ENCODE results near the gene RNF112. TPM values are rescaled to one million over a fixed set of nuclear protein-coding genes. Genes with fewer than 3 reads are reported as not detected.
A peak's percentile ranks its signal among the peaks of the same experiment; 100 is the strongest.

The RNF112 gene
- total RNA-seq, 1 experiment from 2014 or later, result 0.18 TPM

DNA sequence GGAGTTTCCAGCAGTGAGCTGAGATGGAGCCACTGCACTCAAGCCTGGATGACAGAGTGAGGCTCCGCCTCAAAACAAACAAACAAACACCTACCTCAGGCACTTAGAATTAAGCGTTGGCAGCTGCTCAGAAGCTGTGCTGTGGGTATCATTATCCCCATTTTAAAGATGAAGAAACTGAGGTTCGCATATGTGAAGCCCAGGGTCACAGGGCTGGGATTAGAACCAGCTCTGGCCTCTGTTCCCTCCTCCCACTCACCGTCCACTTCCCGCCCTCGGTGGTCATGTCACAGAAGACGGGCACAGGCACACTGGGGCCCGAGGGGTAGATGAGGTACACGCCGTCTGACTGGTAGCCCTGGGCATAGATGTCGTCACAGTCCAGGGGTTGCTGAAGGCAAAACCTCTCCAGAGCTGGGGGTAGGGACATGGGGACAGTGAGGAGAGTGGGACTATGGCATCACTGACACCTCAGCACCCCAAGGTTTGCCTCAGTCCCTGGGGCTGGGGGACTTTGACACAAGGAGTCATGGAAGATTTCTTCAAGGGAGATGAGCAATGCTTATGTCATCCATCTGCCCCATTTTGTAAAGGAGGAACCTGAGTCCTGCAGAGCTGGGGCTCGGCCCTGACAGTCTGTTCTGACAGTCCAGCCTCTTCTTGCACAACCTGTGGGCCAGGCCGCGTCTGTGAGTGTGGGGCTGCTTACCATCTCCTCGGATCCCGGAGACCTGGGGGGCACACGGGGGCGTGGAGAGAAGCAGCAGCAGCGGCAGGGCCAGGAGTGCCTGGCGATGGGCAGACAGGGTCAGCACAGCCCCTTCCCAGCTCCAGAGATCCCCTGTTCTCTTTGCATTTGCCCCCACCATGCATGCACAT is 24.7 kb upstream of the RNF112 start:
- CTCF ChIA-PET, result no interaction called here
- Histone ChIP-seq H3K4me3 (ENCODE audit: low read length) (no peak overlapping the region), H3K9me2 (replicated peaks; ENCODE audit: low read length) (no peaks in the 10 kb centered on the region), H2AFZ (ENCODE audit: low read length) (no peak overlapping the region), H3K27me3 (ENCODE audit: low read length) (no peaks in the 10 kb centered on the region), H3K9me3 (ENCODE audit: low read length) (no peaks in the 10 kb centered on the region), H3K36me3 (ENCODE audit: low read depth, low read length) (peaks cover 13% of the 10 kb centered on the region; the same call in 1 of the 2 replicates), H3K9ac (ENCODE audit: low read length) (no peak overlapping the region), H4K20me1 (ENCODE audit: low read length) (no peaks in the 10 kb centered on the region), H3K27ac (ENCODE audit: low read length) (no peak overlapping the region), H3F3A (ENCODE audit: low read length, unreplicated experiment) (no peaks in the 10 kb centered on the region), H3K79me2 (ENCODE audit: low read length) (0 out of 2 replicates have a peak, but pooled peaks cover under 1% of the 10 kb centered on the region), H3K4me1 (ENCODE audit: insufficient read depth, low read length) (peaks cover 13% of the 10 kb centered on the region; the same call in 1 of the 2 replicates), H3K4me2 (ENCODE audit: low read length) (no peak overlapping the region)
- BruUV-seq (replicated peaks), result no TSS peak
- POLR2A ChIA-PET (ENCODE audit: unreplicated experiment), result no interaction called here
- intact Hi-C loops (cut with micrococcal nuclease), result no loop called here
- TF ChIP-seq EZH2phosphoT487 (IDR thresholded peaks at IDR 0.05; ENCODE audit: borderline replicate concordance, low read length) (no peak), EZH2 (IDR thresholded peaks at IDR 0.05; ENCODE audit: low read length, unreplicated experiment) (no peak)
- TF ChIP-seq, protein P1, sequence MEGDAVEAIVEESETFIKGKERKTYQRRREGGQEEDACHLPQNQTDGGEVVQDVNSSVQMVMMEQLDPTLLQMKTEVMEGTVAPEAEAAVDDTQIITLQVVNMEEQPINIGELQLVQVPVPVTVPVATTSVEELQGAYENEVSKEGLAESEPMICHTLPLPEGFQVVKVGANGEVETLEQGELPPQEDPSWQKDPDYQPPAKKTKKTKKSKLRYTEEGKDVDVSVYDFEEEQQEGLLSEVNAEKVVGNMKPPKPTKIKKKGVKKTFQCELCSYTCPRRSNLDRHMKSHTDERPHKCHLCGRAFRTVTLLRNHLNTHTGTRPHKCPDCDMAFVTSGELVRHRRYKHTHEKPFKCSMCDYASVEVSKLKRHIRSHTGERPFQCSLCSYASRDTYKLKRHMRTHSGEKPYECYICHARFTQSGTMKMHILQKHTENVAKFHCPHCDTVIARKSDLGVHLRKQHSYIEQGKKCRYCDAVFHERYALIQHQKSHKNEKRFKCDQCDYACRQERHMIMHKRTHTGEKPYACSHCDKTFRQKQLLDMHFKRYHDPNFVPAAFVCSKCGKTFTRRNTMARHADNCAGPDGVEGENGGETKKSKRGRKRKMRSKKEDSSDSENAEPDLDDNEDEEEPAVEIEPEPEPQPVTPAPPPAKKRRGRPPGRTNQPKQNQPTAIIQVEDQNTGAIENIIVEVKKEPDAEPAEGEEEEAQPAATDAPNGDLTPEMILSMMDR (conservative IDR thresholded peaks at IDR 0.05; ENCODE audit: low read depth, low read length), result no peak
- peak; percentile 81 for DNase-seq
- ATAC-seq, result peak; percentile 77

DNA sequence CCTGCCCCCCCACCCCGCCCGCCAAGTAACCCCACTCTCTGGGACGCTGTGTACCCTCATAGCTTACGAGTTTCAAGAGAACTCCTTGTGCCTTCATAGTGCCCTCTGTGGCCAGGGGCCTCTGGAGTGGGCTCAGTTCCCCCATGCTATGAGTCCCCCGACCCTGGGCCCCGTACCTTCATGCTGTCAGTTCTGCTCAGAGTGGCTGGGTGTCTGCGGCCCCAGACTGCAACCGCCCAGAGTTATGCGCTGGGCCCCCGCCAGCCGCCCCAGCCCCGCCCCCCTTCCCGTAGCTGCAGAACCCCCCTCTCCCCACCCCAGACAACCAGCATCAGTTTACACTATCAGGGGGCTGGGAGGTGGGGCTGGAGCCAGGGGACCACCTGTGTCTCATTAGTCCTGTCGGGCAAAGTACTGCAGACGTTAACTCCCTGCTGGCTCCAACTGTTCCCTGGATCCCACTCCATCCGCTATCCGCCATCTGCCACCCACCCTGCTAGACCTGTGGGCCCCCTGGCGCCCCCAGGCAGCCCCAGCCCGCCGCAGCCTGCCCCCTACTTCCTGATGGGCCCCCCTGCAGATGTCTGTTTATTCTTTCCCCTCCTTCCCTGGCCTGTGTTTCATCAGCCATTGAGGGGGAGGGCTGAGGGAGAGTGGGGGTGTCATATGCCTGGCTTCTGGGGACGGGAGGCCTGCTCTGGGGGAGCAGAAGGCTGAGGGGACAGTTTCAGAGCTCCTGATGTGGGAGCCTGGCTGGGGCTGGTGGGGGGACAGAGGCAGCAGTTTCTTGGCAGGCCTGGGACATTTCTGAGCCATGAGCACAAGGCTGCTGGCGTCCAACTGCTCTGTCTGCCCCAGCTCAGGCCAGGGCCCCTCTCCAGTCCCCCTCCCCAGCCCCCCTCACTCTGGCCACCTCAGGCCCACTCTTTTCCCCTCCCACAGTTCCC is 23.8 kb upstream of the RNF112 start, which contains the start of gene MFAP4:
Gene MFAP4 (minus strand): TSS at position 217 of the 947 bp plus-strand sequence. CDS start 35 bp downstream, at position 182.
- H3K27ac ChIP-seq (ENCODE audit: low read length), result no peak within 1 kb of the TSS
- H4K20me1 ChIP-seq (ENCODE audit: low read length), result no peaks in the 10 kb centered on the region
- DNase-seq (no peak), ATAC-seq (no peak)
- no peaks in the 10 kb centered on the region for H3K9me3 ChIP-seq (ENCODE audit: low read length)
- H3K4me2 ChIP-seq (ENCODE audit: low read length), result no peak within 1 kb of the TSS
- H3K27me3 ChIP-seq (ENCODE audit: low read length), result no peaks in the 10 kb centered on the region
- TF ChIP-seq EZH2 (IDR thresholded peaks at IDR 0.05; ENCODE audit: low read length, unreplicated experiment), result no peak
- TF ChIP-seq, protein P1 (conservative IDR thresholded peaks at IDR 0.05; ENCODE audit: low read depth, low read length), result no peak
- TF ChIP-seq EZH2phosphoT487 (IDR thresholded peaks at IDR 0.05; ENCODE audit: borderline replicate concordance, low read length), result no peak
- no peak within 1 kb of the TSS for H2AFZ ChIP-seq (ENCODE audit: low read length)
- no peak within 1 kb of the TSS for H3K4me3 ChIP-seq (ENCODE audit: low read length)
- H3K79me2 ChIP-seq (ENCODE audit: low read length), result no peaks in the 10 kb centered on the region
- intact Hi-C loops (cut with micrococcal nuclease), result no loop called here
- ChIA-PET POLR2A (ENCODE audit: unreplicated experiment) (no interaction called here), CTCF (no interaction called here)
- H3K9me2 ChIP-seq (replicated peaks; ENCODE audit: low read length), result no peaks in the 10 kb centered on the region
- no peaks in the 10 kb centered on the region for H3F3A ChIP-seq (ENCODE audit: low read length, unreplicated experiment)
- H3K4me1 ChIP-seq (ENCODE audit: insufficient read depth, low read length), result peaks cover 13% of the 10 kb centered on the region; the same call in 1 of the 2 replicates
- no TSS peak for BruUV-seq (replicated peaks)
- H3K9ac ChIP-seq (ENCODE audit: low read length), result no peak within 1 kb of the TSS
- peaks cover 12% of the 10 kb centered on the region; the same call in 1 of the 2 replicates for H3K36me3 ChIP-seq (ENCODE audit: low read depth, low read length)
